ENCODE measurements around the gene C4BPB.

DNA sequence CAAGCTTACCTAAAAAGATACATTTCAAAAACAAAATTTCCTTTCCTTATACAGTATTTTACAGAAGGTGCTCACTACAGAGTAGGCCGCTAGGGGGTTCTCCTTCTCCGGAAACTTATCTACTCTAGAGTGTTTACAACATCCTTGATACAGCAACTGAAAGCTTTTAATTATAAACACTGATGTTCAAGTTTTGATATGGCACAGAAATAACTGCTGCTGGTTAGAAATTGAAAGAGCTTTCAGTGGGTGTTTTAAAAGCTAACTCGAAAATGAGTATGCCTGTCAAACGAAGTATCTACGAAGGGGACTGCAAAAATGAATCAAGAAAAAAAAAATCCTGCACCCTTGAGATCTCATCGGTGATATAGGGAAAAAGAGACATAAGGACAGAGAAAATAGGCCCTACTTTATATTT is 38.7 kb upstream of the C4BPB start:
- TF ChIP-seq POLR2A (IDR thresholded peaks at IDR 0.05) = no peak
- TF ChIP-seq, protein P1, sequence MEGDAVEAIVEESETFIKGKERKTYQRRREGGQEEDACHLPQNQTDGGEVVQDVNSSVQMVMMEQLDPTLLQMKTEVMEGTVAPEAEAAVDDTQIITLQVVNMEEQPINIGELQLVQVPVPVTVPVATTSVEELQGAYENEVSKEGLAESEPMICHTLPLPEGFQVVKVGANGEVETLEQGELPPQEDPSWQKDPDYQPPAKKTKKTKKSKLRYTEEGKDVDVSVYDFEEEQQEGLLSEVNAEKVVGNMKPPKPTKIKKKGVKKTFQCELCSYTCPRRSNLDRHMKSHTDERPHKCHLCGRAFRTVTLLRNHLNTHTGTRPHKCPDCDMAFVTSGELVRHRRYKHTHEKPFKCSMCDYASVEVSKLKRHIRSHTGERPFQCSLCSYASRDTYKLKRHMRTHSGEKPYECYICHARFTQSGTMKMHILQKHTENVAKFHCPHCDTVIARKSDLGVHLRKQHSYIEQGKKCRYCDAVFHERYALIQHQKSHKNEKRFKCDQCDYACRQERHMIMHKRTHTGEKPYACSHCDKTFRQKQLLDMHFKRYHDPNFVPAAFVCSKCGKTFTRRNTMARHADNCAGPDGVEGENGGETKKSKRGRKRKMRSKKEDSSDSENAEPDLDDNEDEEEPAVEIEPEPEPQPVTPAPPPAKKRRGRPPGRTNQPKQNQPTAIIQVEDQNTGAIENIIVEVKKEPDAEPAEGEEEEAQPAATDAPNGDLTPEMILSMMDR (IDR thresholded peaks at IDR 0.05) = peak; percentile 63 to 84 (median 76)
